ENCODE measurements around the gene RAB7B.
"Not testable (repeated sequence)": the region's sequence is repeated elsewhere in the genome, so short reads cannot be mapped to it uniquely, and the experiment has no call there.

Gene RAB7B

GRCh38 chr1:206002871-206003801 is at the start of gene RAB7B:
Gene RAB7B (minus strand): TSS chr1:206003395. CDS start chr1:205994135, 9,260 bp downstream.
- in situ Hi-C loops (cut with HindIII; ENCODE audit: low sequenced_read_pairs), result no loop called here

- in situ Hi-C loops (cut with HindIII; ENCODE audit: low sequenced_read_pairs), result not testable (repeated sequence)
Measured at GRCh38 chr1:206052231-206052865, 49.2 kb upstream of the RAB7B start.

- in situ Hi-C loops (cut with HindIII; ENCODE audit: low sequenced_read_pairs), result no loop called here
Measured at GRCh38 chr1:206050655-206051235, 47.5 kb upstream of the RAB7B start.

GRCh38 chr1:206049919-206050600 is 46.9 kb upstream of the RAB7B start:
- in situ Hi-C loops (cut with HindIII; ENCODE audit: low sequenced_read_pairs), result no loop called here

- in situ Hi-C loops (cut with HindIII; ENCODE audit: low sequenced_read_pairs), result no loop called here
Measured at GRCh38 chr1:206049293-206049692, 46.1 kb upstream of the RAB7B start.

GRCh38 chr1:206048582-206048981 is 45.4 kb upstream of the RAB7B start:
- in situ Hi-C loops (cut with HindIII; ENCODE audit: low sequenced_read_pairs), result no loop called here

- in situ Hi-C loops (cut with HindIII; ENCODE audit: low sequenced_read_pairs), result no loop called here
Measured at GRCh38 chr1:206047271-206047670, 44.1 kb upstream of the RAB7B start.

GRCh38 chr1:206041640-206042039 is 38.4 kb upstream of the RAB7B start:
- in situ Hi-C loops (cut with HindIII; ENCODE audit: low sequenced_read_pairs), result no loop called here

GRCh38 chr1:206040328-206040727 is 37.1 kb upstream of the RAB7B start:
- in situ Hi-C loops (cut with HindIII; ENCODE audit: low sequenced_read_pairs), result no loop called here

GRCh38 chr1:206039046-206039973 is 36.1 kb upstream of the RAB7B start:
- in situ Hi-C loops (cut with HindIII; ENCODE audit: low sequenced_read_pairs), result no loop called here

GRCh38 chr1:206037581-206037980 is 34.4 kb upstream of the RAB7B start:
- in situ Hi-C loops (cut with HindIII; ENCODE audit: low sequenced_read_pairs), result no loop called here

- in situ Hi-C loops (cut with HindIII; ENCODE audit: low sequenced_read_pairs), result no loop called here
Measured at GRCh38 chr1:206036663-206037455, 33.7 kb upstream of the RAB7B start.

GRCh38 chr1:206035027-206035426 is 31.8 kb upstream of the RAB7B start:
- in situ Hi-C loops (cut with HindIII; ENCODE audit: low sequenced_read_pairs), result no loop called here

- in situ Hi-C loops (cut with HindIII; ENCODE audit: low sequenced_read_pairs), result loop anchor here (5.0 kb wide), 1 partner anchor 70 kb away; no protein-coding TSS in a partner anchor
Measured at GRCh38 chr1:206032380-206033140, 29.4 kb upstream of the RAB7B start.

GRCh38 chr1:206030714-206031113 is 27.5 kb upstream of the RAB7B start:
- in situ Hi-C loops (cut with HindIII; ENCODE audit: low sequenced_read_pairs), result loop anchor here (5.0 kb wide), 1 partner anchor 72 kb away; no protein-coding TSS in a partner anchor

GRCh38 chr1:206030191-206030590 is 27.0 kb upstream of the RAB7B start:
- in situ Hi-C loops (cut with HindIII; ENCODE audit: low sequenced_read_pairs), result loop anchor here (5.0 kb wide), 1 partner anchor 72 kb away; no protein-coding TSS in a partner anchor

GRCh38 chr1:206029484-206029883 is 26.3 kb upstream of the RAB7B start:
- in situ Hi-C loops (cut with HindIII; ENCODE audit: low sequenced_read_pairs), result no loop called here

- in situ Hi-C loops (cut with HindIII; ENCODE audit: low sequenced_read_pairs), result no loop called here
Measured at GRCh38 chr1:206025283-206025820, 22.2 kb upstream of the RAB7B start.

Data from endothelial cell of hepatic sinusoid (primary cell).